GM18951 (cell line): Measurements from ENCODE around the gene LRRC4.

ENCODE experiments used
- POLR2A ChIP-seq: IDR thresholded peaks from 4 replicates; pipeline ENCODE4 v1.6.1; 2011; ENCODE audit warnings: mild to moderate bottlenecking; ENCODE audit not compliant: insufficient read length, insufficient read depth; ENCODE audit errors: extremely low read depth
- in situ Hi-C: fragments of 300-500 bp; cut with MboI; formaldehyde crosslinking; loops from one replicate; pipeline ENCODE4 v1.12.0; 2022; ENCODE audit warnings: low sequenced_read_pairs, mixed read lengths, inconsistent platforms; ENCODE audit not compliant: unreplicated experiment

Gene LRRC4

GRCh38 chr7:128034825-128035224 lies 3.6 kb upstream of the LRRC4 start:
- in situ Hi-C loops, result no loop called here
- no peak for TF ChIP-seq POLR2A

- TF ChIP-seq POLR2A, result no peak
- in situ Hi-C loops, result no loop called here
Measured at GRCh38 chr7:128033246-128033645, 2.0 kb upstream of the LRRC4 start.

GRCh38 chr7:128032605-128033235 lies 1.5 kb upstream of the LRRC4 start:
- in situ Hi-C loops, result no loop called here

GRCh38 chr7:128031901-128032604 lies 816 bp upstream of the LRRC4 start:
- in situ Hi-C loops, result no loop called here
- TF ChIP-seq POLR2A, result no peak

More at GRCh38 chr7:128032605-128033235, 1.5 kb upstream of the LRRC4 start:
- no peak for TF ChIP-seq POLR2A

- in situ Hi-C loops, result no loop called here
- TF ChIP-seq POLR2A, result no peak
Measured at GRCh38 chr7:128030263-128030653, 979 bp downstream of the LRRC4 start.

GRCh38 chr7:128029405-128029995 lies 1.7 kb downstream of the LRRC4 start:
- TF ChIP-seq POLR2A, result no peak
- in situ Hi-C loops, result no loop called here

GRCh38 chr7:128027485-128027980 lies 3.7 kb downstream of the LRRC4 start:
- in situ Hi-C loops, result no loop called here
- TF ChIP-seq POLR2A, result no peak

- in situ Hi-C loops, result no loop called here
Measured at GRCh38 chr7:128026551-128026950, 4.7 kb downstream of the LRRC4 start.

GRCh38 chr7:128025819-128026218 lies 5.4 kb downstream of the LRRC4 start:
- in situ Hi-C loops, result no loop called here
- no peak for TF ChIP-seq POLR2A

More at GRCh38 chr7:128026551-128026950, 4.7 kb downstream of the LRRC4 start:
- no peak for TF ChIP-seq POLR2A

GRCh38 chr7:128025380-128025779 lies 5.9 kb downstream of the LRRC4 start:
- in situ Hi-C loops, result no loop called here
- no peak for TF ChIP-seq POLR2A

- in situ Hi-C loops, result no loop called here
- TF ChIP-seq POLR2A, result no peak
Measured at GRCh38 chr7:128024151-128024550, 7.1 kb downstream of the LRRC4 start.

GRCh38 chr7:128022631-128023532 lies 8.4 kb downstream of the LRRC4 start:
- TF ChIP-seq POLR2A, result no peak
- in situ Hi-C loops, result no loop called here

GRCh38 chr7:128021366-128021765 lies 9.9 kb downstream of the LRRC4 start:
- no peak for TF ChIP-seq POLR2A
- in situ Hi-C loops, result no loop called here

- no peak for TF ChIP-seq POLR2A
Measured at GRCh38 chr7:128020159-128020558, 11.1 kb downstream of the LRRC4 start.

More at GRCh38 chr7:128020159-128020558, 11.1 kb downstream of the LRRC4 start:
- in situ Hi-C loops, result no loop called here
